Measurements from ENCODE around the gene LRP1-AS.
A peak's percentile ranks its signal among the peaks of the same experiment; 100 is the strongest.

Gene LRP1-AS

GRCh38 chr12:57179331-57180086 lies 32.1 kb upstream of the LRP1-AS start:
- DNase-seq, result no peak

GRCh38 chr12:57178213-57178612 lies 30.8 kb upstream of the LRP1-AS start:
- DNase-seq, result no peak

- no peak for DNase-seq
Observed at GRCh38 chr12:57177354-57177753, 29.9 kb upstream of the LRP1-AS start.

- DNase-seq, result no peak
Observed at GRCh38 chr12:57176846-57177245, 29.4 kb upstream of the LRP1-AS start.

GRCh38 chr12:57176139-57176477 lies 28.7 kb upstream of the LRP1-AS start:
- DNase-seq, result no peak

- DNase-seq, result peak; percentile 77
Observed at GRCh38 chr12:57175428-57176138, 28.2 kb upstream of the LRP1-AS start.

- no peak for DNase-seq
Observed at GRCh38 chr12:57173683-57174082, 26.3 kb upstream of the LRP1-AS start.

GRCh38 chr12:57173089-57173488 lies 25.7 kb upstream of the LRP1-AS start:
- peak; percentile 67 for DNase-seq

- no peak for DNase-seq
Observed at GRCh38 chr12:57171668-57172067, 24.2 kb upstream of the LRP1-AS start.

- DNase-seq, result no peak
Observed at GRCh38 chr12:57170927-57171326, 23.5 kb upstream of the LRP1-AS start.

GRCh38 chr12:57170408-57170807 lies 23.0 kb upstream of the LRP1-AS start:
- no peak for DNase-seq

GRCh38 chr12:57169969-57170368 lies 22.6 kb upstream of the LRP1-AS start:
- DNase-seq, result no peak

- no peak for DNase-seq
Observed at GRCh38 chr12:57169046-57169795, 21.8 kb upstream of the LRP1-AS start.

GRCh38 chr12:57168058-57168457 lies 20.6 kb upstream of the LRP1-AS start:
- DNase-seq, result no peak

GRCh38 chr12:57166971-57167371 lies 19.6 kb upstream of the LRP1-AS start:
- DNase-seq, result no peak

- DNase-seq, result no peak
Observed at GRCh38 chr12:57165741-57166140, 18.3 kb upstream of the LRP1-AS start.

GRCh38 chr12:57164966-57165625 lies 17.7 kb upstream of the LRP1-AS start:
- no peak for DNase-seq

GRCh38 chr12:57164454-57164853 lies 17.0 kb upstream of the LRP1-AS start:
- no peak for DNase-seq

- no peak for DNase-seq
Observed at GRCh38 chr12:57162553-57163125, 15.2 kb upstream of the LRP1-AS start.

GRCh38 chr12:57161491-57161890 lies 14.1 kb upstream of the LRP1-AS start:
- DNase-seq, result no peak

- DNase-seq, result no peak
Observed at GRCh38 chr12:57160741-57161140, 13.3 kb upstream of the LRP1-AS start.

- no peak for DNase-seq
Observed at GRCh38 chr12:57160040-57160439, 12.6 kb upstream of the LRP1-AS start.

GRCh38 chr12:57159311-57159710 lies 11.9 kb upstream of the LRP1-AS start:
- no peak for DNase-seq

Data from NCI-H82 (cell line).